PFSK-1 (cell line): ENCODE data around the gene GSG1L2.

Source experiments
- FOXP2 ChIP-seq: optimal IDR thresholded peaks from 2 replicates; pipeline ENCODE3; 2011; ENCODE audit warnings: borderline replicate concordance, control low read depth, inconsistent platforms; ENCODE audit not compliant: insufficient read depth; ENCODE audit errors: extremely low read length, extremely low read depth
- POLR2AphosphoS5 ChIP-seq: IDR thresholded peaks from 2 replicates; pipeline ENCODE4 v1.6.1; 2012; ENCODE audit warnings: low read depth, mild to moderate bottlenecking, control low read depth, low read length, moderate library complexity
- REST ChIP-seq, 2 experiments: IDR thresholded peaks; 2 replicates each; pipeline versions ENCODE4 v1.6.1 to v1.8.0; 2011 to 2012; ENCODE audit warnings: low read depth in 2 of 2, low read length in 2 of 2, control low read depth in 1 of 2, inconsistent platforms in 1 of 2, mild to moderate bottlenecking in 1 of 2, moderate library complexity in 1 of 2; ENCODE audit not compliant: insufficient read depth in 1 of 2
- SIN3A ChIP-seq: IDR thresholded peaks from 2 replicates; pipeline ENCODE4 v1.6.1; 2012; ENCODE audit warnings: mild to moderate bottlenecking, low read length, moderate library complexity, borderline replicate concordance; ENCODE audit not compliant: insufficient read depth
- TAF1 ChIP-seq: IDR thresholded peaks from 2 replicates; pipeline ENCODE4 v1.6.1; 2012; ENCODE audit warnings: low read length, control low read depth, borderline replicate concordance; ENCODE audit not compliant: insufficient read depth

- TF ChIP-seq POLR2AphosphoS5, result no peak
- no peak for TF ChIP-seq SIN3A
- TF ChIP-seq TAF1, result no peak
- TF ChIP-seq REST (IDR thresholded peaks at IDR 0.05; ENCODE audit: insufficient read depth in 1 of 2, low read depth in 2 of 2, low read length in 2 of 2), result no peak
- no peak for TF ChIP-seq FOXP2
Observed at GRCh38 chr17:9760266-9760665, 61.6 kb downstream of the GSG1L2 start.
